ENCODE measurements around the gene TECRL. TPM values are rescaled to one million over a fixed set of nuclear protein-coding genes. Genes with fewer than 3 reads are reported as not detected.

TECRL gene
- total RNA-seq, 1 experiment from 2014 or later, result not detected

GRCh38 chr4:64341711-64342110, 67.5 kb downstream of the TECRL start:
- no TSS peak for BruUV-seq (replicated peaks)
- H3K36me3 ChIP-seq (ENCODE audit: insufficient read depth, low read length, poor library complexity, severe bottlenecking), result no peaks in the 10 kb centered on the region
- ChIA-PET POLR2A (ENCODE audit: low non-redundant PET) (no interaction called here), CTCF (no interaction called here)
- no peak overlapping the region for H3K27ac ChIP-seq (ENCODE audit: low read depth, low read length, poor library complexity, severe bottlenecking)
- DNase-seq (ENCODE audit: low spot score), result no peak
- no peak overlapping the region for H3K4me3 ChIP-seq (ENCODE audit: low read depth, low read length, poor library complexity, severe bottlenecking)
- H3K9me3 ChIP-seq (ENCODE audit: low read depth, low read length, poor library complexity, severe bottlenecking), result no peaks in the 10 kb centered on the region
- no peaks in the 10 kb centered on the region for H3K4me1 ChIP-seq (ENCODE audit: insufficient read depth, low read length, poor library complexity, severe bottlenecking)
- intact Hi-C loops (cut with micrococcal nuclease; ENCODE audit: unreplicated experiment), result no loop called here
- H3K27me3 ChIP-seq (replicated peaks; ENCODE audit: insufficient read depth, low read depth, low read length, poor library complexity), result no peaks in the 10 kb centered on the region
- no peak for TF ChIP-seq CTCF (conservative IDR thresholded peaks at IDR 0.05; ENCODE audit: low read depth, low read length)
- no peak for TF ChIP-seq EZH2 (IDR thresholded peaks at IDR 0.05; ENCODE audit: borderline replicate concordance, low read depth, low read length, poor library complexity, severe bottlenecking)

- BruUV-seq (replicated peaks), result no TSS peak
- no peaks in the 10 kb centered on the region for H3K4me1 ChIP-seq (ENCODE audit: insufficient read depth, low read length, poor library complexity, severe bottlenecking)
Observed at GRCh38 chr4:64340218-64341110, 68.8 kb downstream of the TECRL start.

GRCh38 chr4:64334964-64335363, 74.3 kb downstream of the TECRL start:
- Histone ChIP-seq H3K4me3 (ENCODE audit: low read depth, low read length, poor library complexity, severe bottlenecking) (no peak overlapping the region), H3K4me1 (ENCODE audit: insufficient read depth, low read length, poor library complexity, severe bottlenecking) (no peaks in the 10 kb centered on the region), H3K9me3 (ENCODE audit: low read depth, low read length, poor library complexity, severe bottlenecking) (no peaks in the 10 kb centered on the region), H3K36me3 (ENCODE audit: insufficient read depth, low read length, poor library complexity, severe bottlenecking) (no peaks in the 10 kb centered on the region), H3K27ac (ENCODE audit: low read depth, low read length, poor library complexity, severe bottlenecking) (no peak overlapping the region), H3K27me3 (replicated peaks; ENCODE audit: insufficient read depth, low read depth, low read length, poor library complexity) (no peaks in the 10 kb centered on the region)
- no TSS peak for BruUV-seq (replicated peaks)
- no peak for TF ChIP-seq CTCF (conservative IDR thresholded peaks at IDR 0.05; ENCODE audit: low read depth, low read length)
- no peak for TF ChIP-seq EZH2 (IDR thresholded peaks at IDR 0.05; ENCODE audit: borderline replicate concordance, low read depth, low read length, poor library complexity, severe bottlenecking)
- intact Hi-C loops (cut with micrococcal nuclease; ENCODE audit: unreplicated experiment), result no loop called here
- no peak for DNase-seq (ENCODE audit: low spot score)
- ChIA-PET POLR2A (ENCODE audit: low non-redundant PET) (no interaction called here), CTCF (no interaction called here)

More at GRCh38 chr4:64340218-64341110, 68.8 kb downstream of the TECRL start:
- H3K4me3 ChIP-seq (ENCODE audit: low read depth, low read length, poor library complexity, severe bottlenecking), result no peak overlapping the region
- no peak for DNase-seq (ENCODE audit: low spot score)
- intact Hi-C loops (cut with micrococcal nuclease; ENCODE audit: unreplicated experiment), result no loop called here
- H3K27ac ChIP-seq (ENCODE audit: low read depth, low read length, poor library complexity, severe bottlenecking), result no peak overlapping the region
- TF ChIP-seq CTCF (conservative IDR thresholded peaks at IDR 0.05; ENCODE audit: low read depth, low read length) (no peak), EZH2 (IDR thresholded peaks at IDR 0.05; ENCODE audit: borderline replicate concordance, low read depth, low read length, poor library complexity, severe bottlenecking) (no peak)
- no peaks in the 10 kb centered on the region for H3K36me3 ChIP-seq (ENCODE audit: insufficient read depth, low read length, poor library complexity, severe bottlenecking)
- ChIA-PET CTCF (no interaction called here), POLR2A (ENCODE audit: low non-redundant PET) (no interaction called here)
- H3K27me3 ChIP-seq (replicated peaks; ENCODE audit: insufficient read depth, low read depth, low read length, poor library complexity), result no peaks in the 10 kb centered on the region
- H3K9me3 ChIP-seq (ENCODE audit: low read depth, low read length, poor library complexity, severe bottlenecking), result no peaks in the 10 kb centered on the region

Data from A673 (cell line).